DOHH2 (cell line): ENCODE measurements around the gene SEC16A.

Experiments
- EZH2phosphoT487 ChIP-seq: fragments of 200-600 bp; sonication (generic); IDR thresholded peaks from 2 replicates; pipeline ENCODE4 v1.6.1; 2017; ENCODE audit warnings: borderline replicate concordance, mild to moderate bottlenecking, antibody characterized with exemption, low read length, moderate library complexity, mixed read lengths
- TF ChIP-seq, protein P1 (sequence below): fragments of 200-600 bp; sonication (generic); IDR thresholded peaks from one replicate; pipeline ENCODE4 v1.5.1; 2014; ENCODE audit warnings: antibody characterized with exemption, mild to moderate bottlenecking, low read depth, low read length; ENCODE audit not compliant: poor library complexity, severe bottlenecking

DNA sequence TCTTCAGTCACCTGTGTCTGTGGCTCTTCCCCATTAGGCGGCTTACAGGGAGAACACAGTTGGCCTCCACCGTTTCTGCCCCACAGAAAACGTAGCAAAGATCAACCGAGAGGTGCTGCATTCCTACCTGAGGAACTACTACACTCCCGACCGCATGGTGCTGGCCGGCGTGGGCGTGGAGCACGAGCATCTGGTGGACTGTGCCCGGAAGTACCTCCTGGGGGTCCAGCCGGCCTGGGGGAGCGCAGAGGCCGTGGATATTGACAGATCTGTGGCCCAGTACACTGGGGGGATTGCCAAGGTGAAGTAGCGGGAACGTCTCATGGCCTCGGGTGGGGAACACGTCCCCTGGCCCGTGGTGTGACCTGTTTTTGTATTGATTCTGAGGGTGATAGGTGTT lies 65.9 kb downstream of the SEC16A start:
- TF ChIP-seq, protein P1, sequence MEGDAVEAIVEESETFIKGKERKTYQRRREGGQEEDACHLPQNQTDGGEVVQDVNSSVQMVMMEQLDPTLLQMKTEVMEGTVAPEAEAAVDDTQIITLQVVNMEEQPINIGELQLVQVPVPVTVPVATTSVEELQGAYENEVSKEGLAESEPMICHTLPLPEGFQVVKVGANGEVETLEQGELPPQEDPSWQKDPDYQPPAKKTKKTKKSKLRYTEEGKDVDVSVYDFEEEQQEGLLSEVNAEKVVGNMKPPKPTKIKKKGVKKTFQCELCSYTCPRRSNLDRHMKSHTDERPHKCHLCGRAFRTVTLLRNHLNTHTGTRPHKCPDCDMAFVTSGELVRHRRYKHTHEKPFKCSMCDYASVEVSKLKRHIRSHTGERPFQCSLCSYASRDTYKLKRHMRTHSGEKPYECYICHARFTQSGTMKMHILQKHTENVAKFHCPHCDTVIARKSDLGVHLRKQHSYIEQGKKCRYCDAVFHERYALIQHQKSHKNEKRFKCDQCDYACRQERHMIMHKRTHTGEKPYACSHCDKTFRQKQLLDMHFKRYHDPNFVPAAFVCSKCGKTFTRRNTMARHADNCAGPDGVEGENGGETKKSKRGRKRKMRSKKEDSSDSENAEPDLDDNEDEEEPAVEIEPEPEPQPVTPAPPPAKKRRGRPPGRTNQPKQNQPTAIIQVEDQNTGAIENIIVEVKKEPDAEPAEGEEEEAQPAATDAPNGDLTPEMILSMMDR: no peak
- no peak for TF ChIP-seq EZH2phosphoT487
